ENCODE measurements around the gene NUP37. TPM values are rescaled to one million over a fixed set of nuclear protein-coding genes. Genes with fewer than 3 reads are reported as not detected.

The NUP37 gene
- total RNA-seq, 2 donors from 2014 or later = 59.4 to 74.7 TPM

GRCh38 chr12:102114212-102114611 lies 5.7 kb downstream of the NUP37 start:
- 95% methylated on average over 1 of the region's 2 CpGs; no CpG with 5 or more reads in 1 of the 2 experiments for WGBS, 2 experiments (ENCODE audit: insufficient coverage in 1 of 2, insufficient read length in 1 of 2)
- Mint-ChIP-seq H3K4me1 (peaks cover 2% of the 10 kb centered on the region), H3K9me3 (no peaks in the 10 kb centered on the region), H3K27ac (peak overlapping the region; percentile 79), H3K27me3 (ENCODE audit: insufficient read depth) (no peaks in the 10 kb centered on the region), H3K4me3 (no peak overlapping the region), H3K36me3 (ENCODE audit: low read depth) (peaks cover 39% of the 10 kb centered on the region)
- Histone ChIP-seq H3K4me1 (ENCODE audit: control insufficient read depth, insufficient read depth, low read length) (no peaks in the 10 kb centered on the region), H3K36me3 (ENCODE audit: control insufficient read depth, insufficient read depth, low read length) (peaks cover 65% of the 10 kb centered on the region), H3K4me3 (ENCODE audit: low read length) (no peak overlapping the region), H3K9me3 (ENCODE audit: control insufficient read depth, low read length) (no peaks in the 10 kb centered on the region), H3K27ac (ENCODE audit: low read depth, low read length) (no peak overlapping the region), H3K27me3 (ENCODE audit: control insufficient read depth, insufficient read depth, low read length, poor library complexity, severe bottlenecking) (no peaks in the 10 kb centered on the region), H3K9ac (ENCODE audit: extremely low read depth, low read length, poor library complexity, severe bottlenecking) (no peak overlapping the region)
- no peak for DNase-seq
- no peak for TF ChIP-seq CTCF (conservative IDR thresholded peaks at IDR 0.05)

GRCh38 chr12:102110782-102111181 lies 9.1 kb downstream of the NUP37 start:
- Histone ChIP-seq H3K9ac (ENCODE audit: extremely low read depth, low read length, poor library complexity, severe bottlenecking) (no peak overlapping the region), H3K36me3 (ENCODE audit: control insufficient read depth, insufficient read depth, low read length) (peaks cover 79% of the 10 kb centered on the region), H3K27me3 (ENCODE audit: control insufficient read depth, insufficient read depth, low read length, poor library complexity, severe bottlenecking) (no peaks in the 10 kb centered on the region), H3K27ac (ENCODE audit: low read depth, low read length) (no peak overlapping the region), H3K4me1 (ENCODE audit: control insufficient read depth, insufficient read depth, low read length) (no peaks in the 10 kb centered on the region), H3K4me3 (ENCODE audit: low read length) (no peak overlapping the region), H3K9me3 (ENCODE audit: control insufficient read depth, low read length) (peaks cover 30% of the 10 kb centered on the region)
- no peak overlapping the region for H3K27ac Mint-ChIP-seq
- H3K9me3 Mint-ChIP-seq = peaks cover 19% of the 10 kb centered on the region
- peaks cover 64% of the 10 kb centered on the region for H3K36me3 Mint-ChIP-seq (ENCODE audit: low read depth)
- H3K4me1 Mint-ChIP-seq = no peaks in the 10 kb centered on the region
- no peak overlapping the region for H3K4me3 Mint-ChIP-seq
- DNase-seq = no peak
- no peak for TF ChIP-seq CTCF (conservative IDR thresholded peaks at IDR 0.05)
- H3K27me3 Mint-ChIP-seq (ENCODE audit: insufficient read depth) = no peaks in the 10 kb centered on the region

GRCh38 chr12:102107970-102108369 lies 11.9 kb downstream of the NUP37 start:
- Mint-ChIP-seq H3K36me3 (ENCODE audit: low read depth) (peaks cover 86% of the 10 kb centered on the region), H3K4me3 (no peak overlapping the region), H3K9me3 (peaks cover 32% of the 10 kb centered on the region), H3K4me1 (no peaks in the 10 kb centered on the region), H3K27ac (no peak overlapping the region), H3K27me3 (ENCODE audit: insufficient read depth) (no peaks in the 10 kb centered on the region)
- Histone ChIP-seq H3K4me1 (ENCODE audit: control insufficient read depth, insufficient read depth, low read length) (no peaks in the 10 kb centered on the region), H3K4me3 (ENCODE audit: low read length) (no peak overlapping the region), H3K9ac (ENCODE audit: extremely low read depth, low read length, poor library complexity, severe bottlenecking) (no peak overlapping the region), H3K36me3 (ENCODE audit: control insufficient read depth, insufficient read depth, low read length) (peaks cover 98% of the 10 kb centered on the region), H3K9me3 (ENCODE audit: control insufficient read depth, low read length) (peaks cover 49% of the 10 kb centered on the region), H3K27me3 (ENCODE audit: control insufficient read depth, insufficient read depth, low read length, poor library complexity, severe bottlenecking) (no peaks in the 10 kb centered on the region), H3K27ac (ENCODE audit: low read depth, low read length) (no peak overlapping the region)
- DNase-seq = no peak
- 83 to 86% methylated on average over 1 of the region's 1 CpG for WGBS, 2 experiments (ENCODE audit: insufficient coverage in 1 of 2, insufficient read length in 1 of 2)
- TF ChIP-seq CTCF (conservative IDR thresholded peaks at IDR 0.05) = no peak

All from endodermal cell (in vitro differentiated cells).